ENCODE measurements around the gene SLCO4C1.

Gene SLCO4C1

GRCh38 chr5:102262688-102263087, 33.4 kb downstream of the SLCO4C1 start:
- DNase-seq = no peak

DNA sequence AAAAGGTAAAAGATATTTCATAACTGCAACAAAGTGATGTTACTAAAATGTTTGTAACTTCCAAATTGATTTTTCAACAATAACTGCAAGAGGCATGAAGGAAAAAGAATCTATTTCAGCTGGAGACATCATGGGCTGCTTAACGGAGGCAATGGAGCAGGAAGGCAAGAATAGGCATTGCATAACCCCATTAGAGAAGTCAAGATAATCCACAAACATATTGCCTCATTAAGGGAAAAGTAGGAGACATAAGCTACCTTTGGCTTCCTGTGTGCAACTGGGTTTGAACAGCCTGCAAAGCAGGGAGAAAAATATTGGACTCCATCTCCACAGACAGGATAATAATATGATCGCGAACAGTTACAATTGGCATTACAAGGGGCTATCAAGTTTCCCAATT, 46.7 kb downstream of the SLCO4C1 start:
- DNase-seq = no peak

DNA sequence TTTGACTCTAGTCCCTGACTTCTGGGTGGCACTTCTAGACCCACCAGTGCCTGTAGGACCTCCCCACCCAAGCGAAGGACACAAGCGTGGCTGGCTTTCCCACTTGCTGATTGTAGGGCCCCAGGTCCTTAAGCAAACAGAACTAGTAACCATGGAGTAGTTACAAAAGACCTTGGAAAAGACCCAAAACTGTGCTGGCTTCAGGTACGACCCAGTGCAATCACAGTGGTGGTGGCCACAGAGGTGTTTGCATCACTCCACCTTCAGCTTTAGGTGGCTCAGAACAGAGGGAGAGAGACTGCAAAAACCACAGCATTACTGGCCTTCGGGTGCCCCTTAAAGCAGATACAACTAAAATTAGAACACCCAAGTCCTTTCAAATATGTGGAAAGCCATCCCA, 52.9 kb downstream of the SLCO4C1 start:
- DNase-seq = no peak

DNA sequence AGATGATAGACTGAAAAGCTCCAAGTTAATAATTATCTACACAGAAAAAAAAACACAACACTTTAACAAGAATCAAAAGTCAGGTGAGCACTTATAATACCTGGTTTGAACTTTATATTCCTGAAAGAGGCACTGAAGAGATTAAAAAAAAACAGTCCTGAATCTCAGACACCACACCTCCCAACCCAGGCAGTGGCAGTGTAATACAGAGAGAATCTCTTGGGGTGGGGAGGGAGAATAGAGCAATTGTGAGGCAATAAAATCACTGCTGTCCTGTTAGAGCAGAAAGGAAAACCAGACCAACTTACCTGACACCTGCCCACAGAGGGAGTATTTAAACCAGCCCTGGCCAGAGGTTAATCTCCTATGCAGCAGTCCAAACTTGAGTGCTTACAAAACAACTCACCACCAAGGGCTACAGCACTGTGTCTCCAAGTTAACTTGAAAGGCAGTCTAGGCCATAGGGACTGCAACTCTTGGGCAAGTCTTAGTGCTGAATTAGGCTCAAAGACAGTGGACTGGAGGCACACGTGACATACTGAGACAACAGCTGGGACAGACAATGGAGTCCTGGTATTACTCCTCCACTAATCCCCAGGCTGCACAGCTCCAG, 54.2 kb downstream of the SLCO4C1 start:
- DNase-seq = no peak

- DNase-seq = no peak
These were observed 64.1 kb downstream of the SLCO4C1 start for GRCh38 chr5:102231693-102232619.

DNA sequence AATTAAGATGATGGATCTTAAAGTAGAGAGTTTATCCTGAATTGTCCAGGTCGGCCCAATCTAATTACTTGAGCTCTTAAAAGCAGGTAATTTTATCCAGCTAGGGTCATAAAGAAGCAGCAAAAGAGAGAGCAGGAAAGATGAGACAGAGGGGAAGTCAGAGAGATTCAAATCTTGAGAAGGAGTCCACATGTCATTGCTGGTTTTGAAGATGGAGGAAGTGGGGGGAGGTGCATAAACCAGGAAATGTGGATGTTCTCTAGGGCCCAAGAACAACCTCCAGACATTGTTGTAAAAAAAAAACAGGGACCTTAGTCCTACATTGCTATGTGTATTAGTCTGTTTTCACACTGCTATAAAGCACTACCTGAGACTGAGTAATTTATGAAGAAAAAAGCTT, 66.4 kb downstream of the SLCO4C1 start:
- no peak for DNase-seq

DNA sequence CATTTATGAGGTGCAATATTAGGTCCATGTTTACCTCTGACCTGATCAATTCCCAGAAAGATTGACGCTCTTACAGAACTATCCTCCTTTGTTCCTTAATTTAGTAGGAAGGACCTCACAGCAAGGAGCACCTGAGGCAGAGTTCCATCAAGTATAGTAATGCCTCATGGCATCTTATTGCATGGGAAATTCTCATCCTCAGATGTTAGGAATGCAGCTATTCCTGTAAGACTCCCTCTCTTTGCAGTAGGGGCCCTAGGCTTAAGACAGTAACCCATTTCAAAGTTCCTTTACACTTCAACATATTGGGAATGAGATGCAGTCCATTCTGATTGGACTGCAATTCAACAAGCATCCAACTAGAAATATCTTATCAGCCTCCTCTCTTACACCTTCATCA, 69.8 kb downstream of the SLCO4C1 start:
- no peak for DNase-seq

GRCh38 chr5:102223542-102224477, 72.3 kb downstream of the SLCO4C1 start:
- DNase-seq = peak; percentile 36

DNA sequence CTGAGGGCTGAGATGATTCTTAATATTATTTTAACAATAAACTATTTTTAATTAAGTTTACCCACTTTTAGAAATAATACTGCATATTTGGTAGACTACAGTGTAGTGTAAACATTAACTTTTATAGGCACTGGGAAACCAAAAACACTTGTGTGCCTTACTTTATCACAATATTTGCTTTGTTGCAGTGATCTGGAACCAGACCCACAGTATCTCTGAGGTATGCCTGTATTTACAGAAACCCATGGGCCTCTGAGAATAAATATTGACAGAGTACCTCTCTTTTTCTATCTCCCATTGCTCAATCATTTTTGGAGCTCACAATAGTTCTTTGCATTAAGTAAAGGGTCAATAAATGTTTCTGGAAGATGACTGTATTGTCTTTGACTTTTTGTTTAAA, 73.3 kb downstream of the SLCO4C1 start:
- DNase-seq = no peak

DNA sequence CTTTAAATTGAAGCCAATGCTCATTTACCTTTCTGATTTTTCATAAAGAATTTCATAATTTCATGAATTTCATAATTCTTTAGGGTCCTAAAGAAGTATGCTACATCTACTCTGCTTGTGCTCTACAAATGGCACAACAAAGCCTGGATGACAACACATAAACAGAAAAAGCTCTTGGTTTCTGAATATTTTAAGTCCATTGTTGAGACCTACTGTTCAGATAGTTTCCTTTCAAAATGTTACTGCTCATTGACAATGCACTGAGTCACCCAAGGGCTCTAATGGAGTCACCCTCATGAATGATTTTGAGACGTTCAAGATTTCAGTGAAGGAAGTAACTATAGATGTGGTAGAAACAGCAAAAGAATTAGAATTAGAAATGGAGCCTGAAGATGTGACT, 74.1 kb downstream of the SLCO4C1 start:
- DNase-seq = no peak

GRCh38 chr5:102218159-102218558, 77.9 kb downstream of the SLCO4C1 start:
- no peak for DNase-seq

DNA sequence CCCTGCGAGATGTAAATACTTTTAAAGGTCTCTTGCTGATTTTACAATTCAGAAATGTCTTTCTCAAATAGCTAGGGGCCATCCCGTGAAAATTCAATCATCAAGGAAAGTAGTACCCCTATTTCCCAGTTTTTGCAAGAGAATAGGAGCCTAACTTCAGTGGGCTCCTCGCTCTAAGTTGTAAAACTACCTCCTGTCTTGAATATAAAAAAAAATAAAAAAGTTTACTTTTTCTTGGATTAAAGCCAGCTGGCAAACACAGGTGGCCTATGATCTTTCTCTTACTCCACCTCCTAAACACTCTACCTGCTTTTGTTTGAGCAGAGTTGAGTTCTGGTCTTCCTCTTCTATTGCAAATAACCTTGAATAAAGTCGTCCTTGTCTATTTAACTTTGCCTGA, 79.4 kb downstream of the SLCO4C1 start:
- no peak for DNase-seq

DNA sequence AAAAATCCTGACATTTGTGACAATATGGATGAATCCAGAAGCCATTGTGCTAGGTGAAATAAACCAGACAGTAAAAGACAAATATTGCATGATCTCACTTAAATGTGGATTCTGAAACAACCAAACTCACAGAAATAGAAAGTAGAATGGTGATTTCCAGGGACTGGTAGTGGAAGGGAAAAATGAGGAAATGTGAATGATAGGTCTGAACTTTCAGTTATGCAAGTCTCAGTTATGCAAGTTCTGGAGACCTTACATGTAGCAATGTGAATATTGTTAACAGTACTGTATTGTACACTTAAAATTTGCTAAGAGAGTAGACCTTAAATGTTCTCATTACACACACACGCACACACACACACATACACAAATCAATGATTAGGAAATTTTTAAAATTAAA, 84.9 kb downstream of the SLCO4C1 start:
- DNase-seq = no peak

DNA sequence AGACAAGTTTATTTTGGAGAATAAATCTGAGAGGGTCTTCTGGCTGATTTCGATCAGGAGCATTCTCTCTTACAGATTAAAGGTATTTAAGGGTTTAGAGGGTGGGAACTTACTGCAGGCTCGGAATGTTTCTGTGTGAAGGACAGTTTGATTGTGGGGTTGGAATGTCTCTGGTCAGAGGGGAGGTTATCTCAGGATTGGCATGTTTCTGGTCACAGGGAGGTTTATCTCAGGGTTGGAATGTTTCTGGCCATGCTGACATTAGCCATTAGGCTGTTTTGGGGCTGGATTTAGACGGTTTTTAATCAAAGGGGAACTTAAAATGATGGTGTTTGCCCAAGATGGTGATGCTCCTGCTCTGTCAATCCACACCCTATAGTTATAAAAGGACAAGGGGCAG, 95.2 kb downstream of the SLCO4C1 start:
- no peak for DNase-seq

DNA sequence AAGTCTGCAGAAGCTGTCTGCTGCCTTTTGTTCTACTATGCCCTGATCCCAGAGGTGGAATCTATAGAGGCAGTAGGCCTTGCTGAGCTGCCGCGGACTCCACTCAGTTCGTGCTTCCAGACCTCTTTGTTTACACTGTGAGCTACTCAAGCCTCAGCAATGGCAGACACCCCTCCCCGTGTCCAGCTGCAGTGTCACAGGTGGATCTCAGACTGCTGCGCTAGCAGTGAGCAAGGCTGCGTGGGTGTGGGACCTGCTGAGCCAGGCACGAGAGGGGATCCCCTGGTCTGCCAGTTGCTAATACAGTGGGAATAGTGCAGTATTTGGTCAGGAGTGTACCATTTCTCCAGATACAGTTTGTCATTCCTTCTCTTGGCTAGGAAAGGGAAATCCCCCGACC, 99.6 kb downstream of the SLCO4C1 start:
- DNase-seq = no peak
